Peyer's patch (tissue), 4 donors: ENCODE results near the gene IRF2BP2. TPM values are rescaled to one million over a fixed set of nuclear protein-coding genes. Genes with fewer than 3 reads are reported as not detected.

Experiments used
- DNase-seq, 3 donors: peaks; one replicate each; pipeline ENCODE4 v3.0.0-alpha.2; 2017 to 2019
- H3K27ac ChIP-seq, 4 donors: fragments of 200-600 bp; sonication (generic); one replicate each; pipeline ENCODE4 v1.5.1; 2016 to 2019
- H3K27me3 ChIP-seq, 2 donors: fragments of 200-600 bp; sonication (generic); one replicate each; pipeline ENCODE4 v1.5.1; 2019
- H3K36me3 ChIP-seq, 3 donors: fragments of 200-600 bp; sonication (generic); one replicate each; pipeline ENCODE4 v1.5.1; 2016 to 2019
- H3K4me1 ChIP-seq, 4 donors: fragments of 200-600 bp; sonication (generic); one replicate each; pipeline ENCODE4 v1.5.1; 2016 to 2019
- H3K4me3 ChIP-seq, 4 donors: fragments of 200-600 bp; sonication (generic); 1 replicate in 3 of 4; 2 replicates in 1 of 4; pipeline ENCODE4 v1.5.1; 2016 to 2019; ENCODE audit warnings: mild to moderate bottlenecking in 1 of 4
- H3K9me3 ChIP-seq, 4 donors: fragments of 200-600 bp; sonication (generic); one replicate each; pipeline ENCODE4 v1.5.1; 2016 to 2019; ENCODE audit warnings: mild to moderate bottlenecking in 1 of 4
- CTCF ChIP-seq, 6 experiments: fragments of 450-650 bp in 4 of 6; fragments of 200-600 bp in 2 of 6; sonication (generic) in 1 of 6; IDR thresholded peaks; one replicate each; pipeline ENCODE4 v1.5.1; 2017 to 2019; ENCODE audit warnings: antibody characterized with exemption in 6 of 6, mild to moderate bottlenecking in 3 of 6, moderate library complexity in 1 of 6
- POLR2A ChIP-seq, 2 donors: fragments of 450-650 bp; IDR thresholded peaks; one replicate each; pipeline ENCODE4 v1.5.1; 2017; ENCODE audit warnings: antibody characterized with exemption in 2 of 2, mild to moderate bottlenecking in 2 of 2, moderate library complexity in 2 of 2
- total RNA-seq, 4 donors: library from RNA; depleted of rRNA; stranded (reverse); fragments of >200 nt; gene quantifications; one replicate each; pipeline ENCODE4 v1.1.0, GENCODE V29; 2016

The IRF2BP2 gene
- total RNA-seq, 4 donors from 2014 or later = 73.4 to 99.6 (median 86.5) TPM

GRCh38 chr1:234616644-234617043 is 6.7 kb upstream of the IRF2BP2 start:
- Histone ChIP-seq H3K4me1 (peaks cover 0 to 56% (median 13%) of the 10 kb centered on the region in 4 donors), H3K9me3 (no peaks in the 10 kb centered on the region), H3K4me3 (no peak overlapping the region), H3K27me3 (no peaks in the 10 kb centered on the region), H3K36me3 (no peaks in the 10 kb centered on the region), H3K27ac (peak overlapping the region in 1 of 4 donors; percentile 27)
- DNase-seq = no peak
- TF ChIP-seq POLR2A (IDR thresholded peaks at IDR 0.05) (no peak), CTCF (IDR thresholded peaks at IDR 0.05) (no peak)

- no peak for TF ChIP-seq CTCF (IDR thresholded peaks at IDR 0.05)
- TF ChIP-seq POLR2A (IDR thresholded peaks at IDR 0.05) = no peak
- Histone ChIP-seq H3K27ac (peak overlapping the region in 3 of 4 donors; percentile 97 to 100 (median 99)), H3K9me3 (no peaks in the 10 kb centered on the region), H3K27me3 (no peaks in the 10 kb centered on the region), H3K36me3 (peaks cover 0 to under 1% (median 0%) of the 10 kb centered on the region in 3 donors), H3K4me1 (peaks cover 0 to 32% (median 14%) of the 10 kb centered on the region in 4 donors), H3K4me3 (no peak overlapping the region)
- no peak for DNase-seq
Observed at GRCh38 chr1:234614081-234614489, 4.1 kb upstream of the IRF2BP2 start.

- no peak for DNase-seq
- peaks cover 0 to 9% (median 0%) of the 10 kb centered on the region in 3 donors for H3K36me3 ChIP-seq
- no peaks in the 10 kb centered on the region for H3K9me3 ChIP-seq
- TF ChIP-seq CTCF (IDR thresholded peaks at IDR 0.05) (no peak), POLR2A (IDR thresholded peaks at IDR 0.05) (no peak)
- no peaks in the 10 kb centered on the region for H3K27me3 ChIP-seq
- H3K4me3 ChIP-seq = peak overlapping the region in 3 of 4 donors; percentile 4 to 68 (median 59)
- peak overlapping the region; percentile 97 to 100 (median 98) for H3K27ac ChIP-seq
- H3K4me1 ChIP-seq = peaks cover 0 to 25% (median 13%) of the 10 kb centered on the region in 4 donors
Observed at GRCh38 chr1:234613128-234613875, 3.3 kb upstream of the IRF2BP2 start.

GRCh38 chr1:234612352-234613127 is 2.6 kb upstream of the IRF2BP2 start:
- DNase-seq = peak; percentile 81 to 94 (median 91)
- Histone ChIP-seq H3K27ac (peak overlapping the region; percentile 97 to 100 (median 98)), H3K27me3 (no peaks in the 10 kb centered on the region), H3K9me3 (no peaks in the 10 kb centered on the region), H3K4me1 (peaks cover 2 to 25% (median 13%) of the 10 kb centered on the region in 4 donors), H3K36me3 (peaks cover 0 to 12% (median 0%) of the 10 kb centered on the region in 3 donors), H3K4me3 (peak overlapping the region in 3 of 4 donors; percentile 4 to 68 (median 59))
- TF ChIP-seq POLR2A (IDR thresholded peaks at IDR 0.05) (peak in 1 of 2 donors; percentile 83), CTCF (IDR thresholded peaks at IDR 0.05) (peak in 1 of 6 experiments; percentile 9)

- Histone ChIP-seq H3K27ac (peak overlapping the region; percentile 97 to 100 (median 98)), H3K4me3 (peak overlapping the region in 2 of 4 donors; percentile 59 to 68), H3K27me3 (no peaks in the 10 kb centered on the region), H3K9me3 (no peaks in the 10 kb centered on the region), H3K4me1 (peaks cover 5 to 25% (median 12%) of the 10 kb centered on the region in 4 donors), H3K36me3 (peaks cover 0 to 18% (median 0%) of the 10 kb centered on the region in 3 donors)
- peak; percentile 38 to 76 (median 75) for DNase-seq
- TF ChIP-seq CTCF (IDR thresholded peaks at IDR 0.05) = no peak
- TF ChIP-seq POLR2A (IDR thresholded peaks at IDR 0.05) = peak in 1 of 2 donors; percentile 4
Observed at GRCh38 chr1:234611847-234612351, 1.9 kb upstream of the IRF2BP2 start.
